Aorta (tissue), 5 donors: ENCODE results near the gene NDUFV1. TPM values are rescaled to one million over a fixed set of nuclear protein-coding genes. Genes with fewer than 3 reads are reported as not detected.

ENCODE experiments used
- ATAC-seq: fragments of 200-7000 bp; cut with Tn5 transposase; one replicate; pipeline ENCODE4 v1.9.1; 2022; ENCODE audit warnings: moderate library complexity; ENCODE audit not compliant: low FRiP score
- DNase-seq, 2 donors: peaks; one replicate each; pipeline ENCODE4 v3.0.0-alpha.2; 2020
- H3K27ac ChIP-seq, 2 donors: one replicate each; pipeline ENCODE4 v1.5.1; 2013; ENCODE audit warnings: low read length in 2 of 2, mild to moderate bottlenecking in 2 of 2, moderate library complexity in 2 of 2, control low read depth in 1 of 2, inconsistent platforms in 1 of 2, low read depth in 1 of 2
- H3K27me3 ChIP-seq, 2 donors: one replicate each; pipeline ENCODE4 v1.6.1; 2013; ENCODE audit warnings: control low read depth in 1 of 2, low read length in 1 of 2, mild to moderate bottlenecking in 1 of 2, moderate library complexity in 1 of 2; ENCODE audit not compliant: insufficient read depth in 2 of 2, control insufficient read depth in 1 of 2
- H3K36me3 ChIP-seq, 2 donors: one replicate each; pipeline ENCODE4 v1.6.1; 2013; ENCODE audit warnings: control low read depth in 1 of 2, low read length in 1 of 2, mild to moderate bottlenecking in 1 of 2; ENCODE audit not compliant: insufficient read depth in 2 of 2, control insufficient read depth in 1 of 2
- H3K4me1 ChIP-seq, 2 donors: one replicate each; pipeline ENCODE4 v1.6.1; 2013; ENCODE audit warnings: low read length in 2 of 2, control low read depth in 1 of 2, mild to moderate bottlenecking in 1 of 2, moderate library complexity in 1 of 2; ENCODE audit not compliant: insufficient read depth in 2 of 2, control insufficient read depth in 1 of 2
- H3K4me3 ChIP-seq, 2 donors: one replicate each; pipeline ENCODE4 v1.5.1; 2013; ENCODE audit warnings: low read length in 2 of 2, control low read depth in 1 of 2, mild to moderate bottlenecking in 1 of 2
- H3K9me3 ChIP-seq: one replicate; pipeline ENCODE4 v1.6.1; 2013; ENCODE audit warnings: mild to moderate bottlenecking, low read length; ENCODE audit not compliant: control insufficient read depth
- WGBS, 2 donors: extraction: QIAGEN DNeasy Blood & Tissue Kit; methylation state at CpG; one replicate each; pipeline ENCODE4 v1.1.7; 2013; 5-methylcytosine and 5-hydroxymethylcytosine counted together
- intact Hi-C, 2 donors: fragments of 100-400 bp; cut with DNase I; formaldehyde crosslinking; loops; one replicate each; pipeline versions ENCODE4 v1.14.2 to v1.15.0; 2022
- polyA plus RNA-seq, 2 donors: library from polyadenylated mRNA; stranded (reverse); fragments of 200-250 nt; gene quantifications; one replicate each; pipeline ENCODE4 v1.2.3, GENCODE V29; 2013
- total RNA-seq, 2 donors: library from RNA; stranded (reverse); fragmentation: NEBNext Ultra II Directional; extraction: Animal tissue kit (Norgen Biotek cat#: 25700); gene quantifications; one replicate each; pipeline ENCODE4 v1.2.1, GENCODE V29; 2021
- donor health status: healthy with polysubstance abuse.
- donor health status: Bipolar disorder and iron deficiency.
- donor health status: DM: no; HTN: no; CAD: no.
- donor health status: DM: no; HTN: no; CAD: no.
- donor health status: DM: yes; HTN: yes; CAD: no.

Gene NDUFV1
- total and polyA plus RNA-seq, 4 donors, result 104 to 295 (median 118) TPM

DNA sequence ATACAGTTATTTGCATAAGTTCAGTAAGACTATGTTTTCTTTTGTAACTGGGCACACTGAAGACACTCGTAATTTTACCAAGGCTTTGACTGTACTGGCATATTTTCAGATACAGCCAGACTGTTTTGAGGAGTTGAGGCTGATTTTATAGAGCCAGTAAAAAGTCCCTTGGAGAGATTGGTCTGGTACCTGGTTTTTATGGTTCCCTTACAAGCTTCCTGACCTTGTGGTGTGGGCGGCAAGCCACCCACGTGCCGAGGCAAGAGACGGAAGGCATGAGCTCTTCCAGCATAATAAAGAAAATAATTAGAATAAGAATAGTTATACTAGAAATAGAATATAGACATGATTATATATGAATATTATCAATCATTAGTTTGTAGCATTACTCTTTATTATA, 34.4 kb upstream of the NDUFV1 start:
- DNase-seq (no peak), ATAC-seq (no peak)
- intact Hi-C loops, result no loop called here
- no peaks in the 10 kb centered on the region for H3K36me3 ChIP-seq
- no peak overlapping the region for H3K27ac ChIP-seq
- no peaks in the 10 kb centered on the region for H3K4me1 ChIP-seq
- 9 to 14% methylated on average over 5 of the region's 5 CpGs for WGBS, 2 donors
- no peaks in the 10 kb centered on the region for H3K27me3 ChIP-seq
- no peak overlapping the region for H3K4me3 ChIP-seq
- H3K9me3 ChIP-seq, result no peaks in the 10 kb centered on the region

- no peak overlapping the region for H3K27ac ChIP-seq
- H3K4me1 ChIP-seq, result no peaks in the 10 kb centered on the region
- no peaks in the 10 kb centered on the region for H3K36me3 ChIP-seq
- intact Hi-C loops, result no loop called here
- ATAC-seq (no peak), DNase-seq (no peak)
- H3K4me3 ChIP-seq, result no peak overlapping the region
- no peaks in the 10 kb centered on the region for H3K27me3 ChIP-seq
- no peaks in the 10 kb centered on the region for H3K9me3 ChIP-seq
- 67% methylated on average over 21 of the region's 21 CpGs for WGBS, 2 donors
Measured at GRCh38 chr11:67572747-67573419, 33.9 kb upstream of the NDUFV1 start.

- intact Hi-C loops, result loop anchor here in 1 of 2 donors (5.0 kb wide), 1 partner anchor 87 kb away; no protein-coding TSS in a partner anchor
- no peak for DNase-seq
- ATAC-seq, result no peak
- Histone ChIP-seq H3K36me3 (no peaks in the 10 kb centered on the region), H3K27me3 (no peaks in the 10 kb centered on the region), H3K4me3 (no peak overlapping the region), H3K9me3 (no peaks in the 10 kb centered on the region), H3K27ac (no peak overlapping the region), H3K4me1 (no peaks in the 10 kb centered on the region)
- 62 to 71% methylated on average over 3 of the region's 3 CpGs for WGBS, 2 donors
Measured at GRCh38 chr11:67574938-67575337, 31.8 kb upstream of the NDUFV1 start.

GRCh38 chr11:67576735-67577475, 29.8 kb upstream of the NDUFV1 start:
- Histone ChIP-seq H3K36me3 (no peaks in the 10 kb centered on the region), H3K4me1 (no peaks in the 10 kb centered on the region), H3K27ac (no peak overlapping the region), H3K27me3 (no peaks in the 10 kb centered on the region), H3K4me3 (no peak overlapping the region), H3K9me3 (no peaks in the 10 kb centered on the region)
- peak; percentile 19 for ATAC-seq
- no peak for DNase-seq
- intact Hi-C loops, result loop anchor here in 1 of 2 donors (5.0 kb wide), 1 partner anchor 85 kb away; no protein-coding TSS in a partner anchor
- WGBS, 2 donors, result 35 to 47% methylated on average over 14 of the region's 14 CpGs

DNA sequence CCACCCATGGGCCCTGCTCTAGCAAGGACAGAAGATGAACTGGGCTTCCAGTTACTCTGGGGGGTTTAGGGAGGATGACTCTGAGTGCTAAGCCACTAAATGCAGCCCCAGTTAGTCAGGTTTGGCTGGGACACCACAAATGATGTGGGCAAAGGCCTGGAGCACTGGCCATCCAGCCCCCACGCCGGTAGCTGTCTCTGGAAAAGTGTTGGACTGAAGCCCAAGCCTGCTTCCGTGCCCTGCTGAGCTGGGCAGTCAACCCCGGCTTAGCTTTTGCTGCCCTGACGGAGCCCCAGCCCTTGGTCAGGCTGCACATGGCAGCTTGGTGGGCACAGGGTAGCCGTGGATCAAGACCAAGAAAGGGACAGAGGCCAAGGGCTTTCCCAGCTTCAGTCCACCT, 28.8 kb upstream of the NDUFV1 start:
- no peaks in the 10 kb centered on the region for H3K27me3 ChIP-seq
- H3K27ac ChIP-seq, result no peak overlapping the region
- DNase-seq (no peak), ATAC-seq (no peak)
- no peak overlapping the region for H3K4me3 ChIP-seq
- H3K36me3 ChIP-seq, result no peaks in the 10 kb centered on the region
- no peaks in the 10 kb centered on the region for H3K4me1 ChIP-seq
- H3K9me3 ChIP-seq, result no peaks in the 10 kb centered on the region
- intact Hi-C loops, result loop anchor here in 1 of 2 donors (5.0 kb wide), 1 partner anchor 84 kb away; no protein-coding TSS in a partner anchor
- 29 to 41% methylated on average over 6 of the region's 6 CpGs for WGBS, 2 donors

DNA sequence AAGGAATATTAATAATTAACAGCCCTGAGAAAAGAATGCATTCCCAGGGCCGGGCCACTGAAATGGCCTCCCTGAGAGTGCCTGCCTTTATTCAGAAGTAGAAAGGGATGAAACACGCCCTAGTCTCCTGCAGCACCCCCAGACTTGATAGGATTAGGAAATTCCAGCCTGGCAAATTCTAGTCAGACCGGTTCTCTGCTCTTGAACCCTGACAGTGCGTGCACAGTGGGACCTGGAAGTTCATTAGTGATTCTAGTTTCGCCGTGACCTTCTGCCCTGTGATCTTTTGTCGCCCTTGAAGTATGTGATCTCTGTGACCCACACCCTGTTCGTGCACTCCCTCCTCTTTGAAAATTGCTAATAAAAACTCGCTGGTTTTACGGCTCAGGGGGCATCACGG, 25.3 kb upstream of the NDUFV1 start:
- 74 to 80% methylated on average over 11 of the region's 11 CpGs for WGBS, 2 donors
- H3K36me3 ChIP-seq, result peaks cover 0 to 5% of the 10 kb centered on the region in 2 donors
- intact Hi-C loops, result loop anchor here in 1 of 2 donors (5.0 kb wide), 3 partner anchors 74 to 179 kb away; partner anchors contain the start of genes CDK2AP2, PITPNM1, PPP1CA and TBC1D10C
- H3K4me1 ChIP-seq, result no peaks in the 10 kb centered on the region
- H3K4me3 ChIP-seq, result no peak overlapping the region
- no peak overlapping the region for H3K27ac ChIP-seq
- H3K9me3 ChIP-seq, result no peaks in the 10 kb centered on the region
- ATAC-seq (no peak), DNase-seq (no peak)
- no peaks in the 10 kb centered on the region for H3K27me3 ChIP-seq

DNA sequence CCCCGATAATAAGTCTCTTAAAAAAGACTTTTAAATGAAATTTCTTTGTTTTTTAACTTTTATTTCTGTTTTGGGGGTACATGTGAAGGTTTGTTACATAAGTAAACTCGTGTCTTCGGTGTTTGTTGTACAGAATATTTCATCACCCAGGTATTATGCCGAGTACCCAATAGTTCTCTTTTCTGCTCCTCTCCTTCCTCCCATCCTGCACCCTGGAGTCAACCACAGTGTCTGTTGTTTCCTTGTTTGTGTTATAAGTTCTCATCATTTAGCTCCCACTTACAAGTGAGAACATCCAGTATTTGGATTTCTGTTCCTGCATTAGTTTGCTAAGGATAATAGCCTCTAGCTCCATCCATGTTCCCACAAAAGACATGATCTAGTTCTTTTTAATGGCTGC, 24.7 kb upstream of the NDUFV1 start:
- Histone ChIP-seq H3K27me3 (no peaks in the 10 kb centered on the region), H3K4me3 (no peak overlapping the region), H3K4me1 (no peaks in the 10 kb centered on the region), H3K36me3 (peaks cover 0 to 5% of the 10 kb centered on the region in 2 donors), H3K27ac (no peak overlapping the region), H3K9me3 (no peaks in the 10 kb centered on the region)
- intact Hi-C loops, result loop anchor here in 1 of 2 donors (5.0 kb wide), 3 partner anchors 75 to 180 kb away; partner anchors contain the start of genes CDK2AP2, PITPNM1, PPP1CA and TBC1D10C
- DNase-seq, result no peak
- no peak for ATAC-seq
- 89 to 91% methylated on average over 4 of the region's 4 CpGs for WGBS, 2 donors

- 2% methylated on average over 57 to 81 of the region's 81 CpGs for WGBS, 2 donors
- Histone ChIP-seq H3K4me3 (peak within 1 kb of the TSS; percentile 58 to 69), H3K36me3 (peaks cover 0 to 5% of the 10 kb centered on the region in 2 donors), H3K4me1 (no peaks in the 10 kb centered on the region), H3K27me3 (no peaks in the 10 kb centered on the region), H3K9me3 (no peaks in the 10 kb centered on the region), H3K27ac (peak within 1 kb of the TSS; percentile 80 to 95)
- intact Hi-C loops, result loop anchor here in 1 of 2 donors (1.0 to 5.0 kb wide), 4 partner anchors 25 to 181 kb away; partner anchors contain the start of genes CDK2AP2, PITPNM1, PPP1CA and TBC1D10C
- ATAC-seq, result peak; percentile 97
- peak; percentile 95 to 98 for DNase-seq
Measured at GRCh38 chr11:67583247-67584204, 23.2 kb upstream of the NDUFV1 start, which contains the start of gene GSTP1. Gene GSTP1 (plus strand): TSS chr11:67583812. CDS start chr11:67583844, 32 bp downstream.
